Activated CD4-positive, CD25-positive, alpha-beta regulatory T cell (primary cell): ENCODE data around the gene DHX8.

ENCODE experiments used
- DNase-seq, 4 experiments: peaks; one replicate each; lab custom pipeline; 2025; lab: John Stamatoyannopoulos, UW

Gene DHX8

DNA sequence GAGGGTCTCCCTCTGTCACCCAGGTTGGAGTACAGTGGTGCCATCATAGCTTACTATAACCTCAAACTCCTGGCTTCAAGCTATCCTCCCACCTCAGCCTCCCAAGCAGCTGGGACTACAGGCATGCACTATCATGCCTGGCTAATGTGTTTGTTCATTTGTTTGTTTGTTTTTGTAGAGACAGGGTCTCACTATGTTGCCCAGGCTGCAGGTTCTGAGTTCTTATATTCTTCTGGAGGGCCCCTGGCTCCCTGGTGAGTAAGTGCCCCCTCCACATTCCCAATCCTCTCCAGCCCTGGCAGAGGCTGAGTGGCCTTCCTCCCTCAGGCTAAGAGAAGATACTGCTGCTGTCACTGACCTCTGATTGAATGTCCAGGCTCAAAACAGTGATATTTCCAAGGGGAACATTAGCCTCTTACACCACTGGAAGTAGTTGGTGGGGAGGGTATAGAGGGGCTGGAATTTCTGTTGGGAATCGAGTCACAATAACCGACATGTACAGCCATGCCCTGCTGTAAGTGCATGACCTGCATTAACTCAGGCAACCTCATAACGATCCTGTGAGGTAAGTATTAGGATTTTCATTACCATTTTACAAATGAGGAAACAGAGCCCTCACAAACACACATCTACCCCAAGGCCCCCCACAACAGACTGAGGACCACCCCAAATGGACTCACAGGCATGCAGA lies 65.1 kb downstream of the DHX8 start:
- no peak for DNase-seq

GRCh38 chr17:43549496-43549895 lies 65.7 kb downstream of the DHX8 start:
- no peak for DNase-seq

DNA sequence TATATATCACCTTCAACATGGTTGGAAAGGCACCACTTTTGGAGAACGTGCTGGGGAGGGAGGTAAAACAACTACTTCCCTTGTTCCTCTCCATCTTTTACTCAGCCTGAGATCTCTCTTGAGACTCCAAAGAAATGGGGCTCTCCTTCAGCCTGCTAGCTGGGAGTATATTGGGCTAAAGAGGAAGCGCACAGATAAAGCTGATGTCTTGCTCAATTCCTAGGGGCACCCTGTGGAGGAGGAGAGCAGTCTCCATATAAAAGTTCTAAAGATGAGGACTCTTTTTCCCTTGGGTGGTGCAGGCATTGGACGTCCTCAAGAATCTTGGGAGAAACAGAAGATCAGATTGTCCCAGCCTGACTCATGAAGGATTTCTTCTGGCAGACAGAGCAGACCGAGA lies 67.0 kb downstream of the DHX8 start:
- no peak for DNase-seq

GRCh38 chr17:43552229-43552837 lies 68.6 kb downstream of the DHX8 start:
- DNase-seq: no peak

DNA sequence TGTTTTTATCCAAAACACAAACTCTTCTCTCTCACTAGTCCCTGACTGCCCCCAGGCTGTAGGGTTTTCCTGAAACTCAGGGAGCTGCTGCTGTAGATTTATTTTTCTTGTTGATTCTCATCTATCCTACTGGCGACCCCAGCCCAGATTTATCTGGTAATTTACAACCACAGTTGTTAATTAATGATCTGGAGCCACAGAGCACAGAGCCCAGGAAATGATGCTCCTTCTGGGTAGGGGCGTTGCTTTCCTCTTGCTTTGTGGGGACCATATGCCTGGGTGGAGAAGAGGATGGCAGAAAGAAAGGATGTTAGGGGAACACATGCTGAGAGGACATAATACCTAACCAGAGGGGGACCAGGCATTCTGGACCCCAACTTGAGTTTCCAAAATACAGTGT lies 69.8 kb downstream of the DHX8 start:
- DNase-seq: no peak

DNA sequence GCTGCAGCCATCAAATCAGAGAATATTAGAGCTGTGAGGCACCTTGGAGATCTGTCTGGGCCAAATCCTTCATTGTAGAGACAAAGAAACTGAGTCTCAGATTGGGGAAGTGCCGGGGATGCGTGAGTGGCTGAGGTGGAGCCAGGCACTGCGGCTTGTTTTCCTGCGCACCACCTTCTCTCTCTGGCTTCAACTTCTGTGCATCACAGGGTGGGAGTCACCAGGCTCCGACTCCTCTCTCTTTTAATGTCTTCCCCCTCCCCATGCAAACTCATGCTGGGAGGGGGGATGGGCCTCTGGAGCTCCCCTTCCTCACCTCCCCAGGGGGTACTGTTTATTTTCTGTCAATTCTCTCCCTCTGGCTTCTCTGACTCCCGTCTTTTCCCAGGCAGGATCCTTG lies 71.1 kb downstream of the DHX8 start:
- no peak for DNase-seq

GRCh38 chr17:43556292-43556691 lies 72.5 kb downstream of the DHX8 start:
- no peak for DNase-seq

DNA sequence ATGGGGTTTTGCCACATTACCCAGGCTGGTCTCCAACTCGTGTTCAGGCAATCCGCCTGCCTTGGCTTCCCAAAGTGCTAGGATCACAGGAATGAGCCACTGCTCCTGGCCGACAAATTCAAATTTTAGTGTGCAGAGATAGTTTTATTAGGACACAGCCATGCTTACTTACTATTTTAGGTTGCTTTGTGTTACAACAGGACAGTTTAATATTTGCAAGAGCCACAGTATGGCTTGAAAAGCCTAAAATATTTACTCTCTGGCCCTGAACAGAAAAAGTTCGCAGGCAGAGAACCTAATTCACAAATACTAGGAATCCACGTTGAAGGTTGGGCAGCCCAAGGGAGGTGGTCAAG lies 75.0 kb downstream of the DHX8 start:
- no peak for DNase-seq

- DNase-seq: no peak
Observed at GRCh38 chr17:43559161-43559816, 75.5 kb downstream of the DHX8 start.

GRCh38 chr17:43560461-43561427 lies 77.0 kb downstream of the DHX8 start:
- DNase-seq: no peak

DNA sequence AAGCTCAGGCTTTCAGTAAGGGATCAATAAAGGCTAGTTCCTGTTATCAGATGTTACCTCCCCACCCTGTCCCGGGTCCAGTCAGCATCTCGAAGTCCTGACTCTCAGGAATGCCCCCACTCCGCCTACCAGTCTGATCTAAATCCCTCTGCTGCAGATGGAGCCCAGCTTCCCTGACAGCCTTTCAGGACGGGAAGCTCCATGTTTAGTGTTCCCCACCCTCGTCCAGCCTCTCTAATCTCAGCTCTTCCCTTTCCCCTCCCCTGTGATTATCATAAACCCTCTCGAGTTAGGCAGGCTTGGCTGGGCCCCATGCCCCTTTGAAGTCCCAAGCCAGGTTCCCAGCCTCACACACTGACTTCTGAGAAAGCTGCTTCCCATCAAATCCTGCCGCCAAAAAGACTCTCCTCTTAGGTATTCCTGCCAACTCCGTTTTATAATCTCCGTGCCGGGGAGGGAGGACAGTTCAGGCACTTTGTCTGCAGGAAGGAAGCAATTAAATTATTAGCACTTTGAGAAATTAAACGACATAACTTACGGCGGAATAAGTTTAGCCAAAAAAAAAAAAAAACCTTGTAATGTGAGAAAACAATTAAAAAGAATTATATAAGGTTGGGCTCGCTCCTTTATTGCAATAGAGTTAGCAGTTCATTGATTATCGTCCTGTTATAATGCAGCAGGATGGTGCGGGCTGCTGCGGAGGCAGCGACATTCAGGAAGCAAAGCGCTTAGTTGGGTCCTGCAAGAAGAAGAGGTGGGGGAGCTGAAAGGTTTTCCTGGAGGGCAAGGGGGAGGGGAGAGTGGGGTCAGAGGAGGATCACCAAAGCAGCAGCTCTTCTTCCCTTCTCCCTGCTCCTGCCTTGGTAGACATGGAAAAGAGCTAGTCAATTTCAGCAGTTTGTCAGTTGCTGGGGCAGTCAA lies 79.2 kb downstream of the DHX8 start:
- no peak for DNase-seq

DNA sequence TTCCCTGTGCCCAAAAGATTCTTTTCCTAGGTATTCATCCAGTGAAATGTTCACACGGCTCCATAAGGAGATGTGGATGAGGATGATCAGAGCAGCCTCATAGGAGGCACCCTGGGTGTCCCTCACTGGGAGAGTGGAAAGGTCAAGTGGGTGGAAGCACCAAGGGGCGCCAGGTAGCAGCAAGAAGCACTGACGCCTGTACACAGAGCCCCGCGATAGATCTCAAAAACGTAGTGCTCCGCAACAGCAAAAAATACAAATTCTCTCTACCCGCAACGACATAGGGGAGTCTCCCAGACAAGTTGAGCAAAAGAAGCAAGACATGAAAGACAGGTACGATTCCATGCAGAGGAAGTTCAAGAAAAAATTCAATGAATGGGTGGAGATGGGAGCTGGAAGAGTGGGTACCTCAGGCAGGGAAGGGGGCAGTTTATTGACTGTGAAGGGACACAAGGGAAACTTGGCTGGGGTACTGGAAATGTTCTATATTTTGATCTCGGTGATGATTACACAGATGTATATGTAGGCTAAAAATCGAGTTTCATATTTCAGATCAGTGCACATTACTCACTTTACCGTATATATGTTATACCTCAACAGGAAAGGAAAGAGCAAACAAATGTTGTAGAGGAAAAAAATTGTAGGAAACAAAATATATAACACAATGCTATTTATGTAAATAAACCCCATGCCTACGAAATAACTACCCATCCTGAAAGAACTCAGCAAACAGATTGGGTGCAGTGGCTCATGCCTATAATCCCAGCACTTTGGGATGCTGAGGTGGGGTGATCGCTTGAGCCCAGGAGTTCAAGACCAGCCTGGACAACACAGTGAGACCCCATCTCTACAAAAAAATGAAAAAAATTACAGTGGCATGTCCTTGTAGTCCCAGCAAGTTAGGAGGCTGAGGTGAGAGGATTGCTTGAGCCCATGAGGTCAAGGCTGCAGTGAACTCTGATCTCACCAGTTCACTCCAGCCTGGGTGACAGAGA lies 80.1 kb downstream of the DHX8 start:
- DNase-seq: no peak

GRCh38 chr17:43568506-43569082 lies 84.8 kb downstream of the DHX8 start:
- no peak for DNase-seq

DNA sequence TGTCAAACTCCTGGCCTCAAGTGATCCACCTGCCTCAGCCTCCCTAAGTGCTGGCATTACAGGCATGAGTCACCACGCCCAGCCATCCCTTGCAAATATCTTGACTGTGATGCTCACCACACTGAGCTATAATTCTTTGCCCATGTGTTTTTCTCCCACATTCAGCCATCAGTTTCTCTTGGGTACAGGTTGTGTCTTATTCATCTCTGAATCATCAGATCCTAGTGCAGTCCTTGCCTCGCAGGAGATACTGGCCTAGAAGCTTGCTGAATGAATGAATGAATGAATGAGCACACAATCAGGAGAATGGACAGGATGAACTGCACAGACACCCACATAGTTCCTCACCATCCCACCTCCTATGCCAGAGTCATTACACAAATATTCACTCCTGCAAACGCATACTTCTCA lies 86.7 kb downstream of the DHX8 start:
- no peak for DNase-seq

GRCh38 chr17:43572368-43572980 lies 88.7 kb downstream of the DHX8 start:
- no peak for DNase-seq

DNA sequence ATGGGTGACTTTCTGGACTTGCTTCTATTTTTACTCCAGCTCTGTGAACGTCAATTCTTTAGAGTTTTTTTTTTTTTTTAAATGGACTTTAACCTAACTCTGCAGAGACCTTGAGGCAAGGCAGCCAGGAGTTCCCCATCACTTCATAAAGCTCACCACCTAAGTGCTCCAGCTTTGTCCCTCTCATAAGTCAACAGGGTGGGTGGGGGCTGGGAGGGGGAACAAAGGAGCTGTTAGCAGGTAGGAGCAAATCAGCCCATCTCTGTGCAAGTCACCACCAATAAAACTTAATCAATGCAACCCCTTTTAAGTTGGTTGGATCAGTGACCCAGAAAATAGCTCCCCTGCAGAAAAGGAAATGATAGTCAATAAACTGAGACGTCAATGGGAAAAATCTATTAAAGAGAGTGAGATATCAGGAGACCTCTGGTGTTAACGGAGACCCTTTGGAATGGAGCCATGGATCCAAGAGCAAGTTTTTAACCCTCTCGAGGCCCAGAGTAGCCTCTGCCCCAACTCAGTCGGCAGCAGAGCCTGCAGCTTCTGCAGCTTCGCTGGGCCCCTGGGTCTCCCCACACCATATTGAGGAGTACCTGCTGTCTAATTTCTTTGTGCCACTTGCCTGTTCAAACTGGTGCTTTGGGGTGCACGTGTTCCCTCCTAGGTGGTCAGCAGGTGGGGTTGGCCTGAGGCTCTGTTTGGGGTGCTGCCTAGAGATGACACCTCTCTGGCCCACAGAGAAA lies 90.0 kb downstream of the DHX8 start:
- no peak for DNase-seq

DNA sequence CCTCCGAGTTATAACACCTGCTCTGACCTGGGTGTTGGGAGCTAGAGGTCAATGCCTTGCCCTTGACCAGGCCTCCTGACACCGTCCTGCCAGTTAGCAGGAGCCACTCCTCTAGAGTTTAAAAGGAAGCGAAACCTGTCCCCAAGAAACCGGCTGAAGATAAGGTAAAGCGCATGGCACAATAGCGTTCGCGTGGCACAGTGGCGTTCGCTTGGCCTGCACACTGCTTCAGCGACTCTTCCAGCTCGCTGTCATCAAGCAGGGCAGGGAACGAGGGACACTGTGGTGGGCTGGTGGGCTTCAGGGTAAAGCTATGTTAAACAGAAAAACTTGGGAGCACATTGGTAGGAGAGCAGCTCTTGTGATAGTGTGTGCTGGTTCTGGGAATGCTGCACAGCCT lies 90.6 kb downstream of the DHX8 start:
- DNase-seq: no peak

- DNase-seq: no peak
Observed at GRCh38 chr17:43574896-43575525, 91.2 kb downstream of the DHX8 start.
